ENCODE results near the gene EIF3A.

EIF3A gene

GRCh38 chr10:119049361-119049760 lies 31.3 kb downstream of the EIF3A start:
- Histone ChIP-seq H3F3A (ENCODE audit: insufficient read depth) (peaks cover 38% of the 10 kb centered on the region), H3K4me2 (ENCODE audit: low read depth, low read length, poor library complexity, severe bottlenecking) (no peak overlapping the region), H3K4me3 (ENCODE audit: insufficient read depth, low read length, poor library complexity, severe bottlenecking) (no peak overlapping the region), H4K20me1 (ENCODE audit: low read depth, low read length) (peaks cover 34% of the 10 kb centered on the region), H3K9me2 (replicated peaks; ENCODE audit: insufficient read depth, low read length) (no peaks in the 10 kb centered on the region), H3K79me2 (ENCODE audit: insufficient read depth, low read length) (peaks cover 93% of the 10 kb centered on the region), H3K27ac (ENCODE audit: low read depth, low read length) (no peak overlapping the region; the same call in 1 of the 2 replicates), H3K9me3 (ENCODE audit: insufficient read depth, low read length) (no peaks in the 10 kb centered on the region), H3K27me3 (ENCODE audit: low read length) (no peaks in the 10 kb centered on the region), H3K9ac (ENCODE audit: low read length) (no peak overlapping the region), H2AFZ (ENCODE audit: low read depth, low read length, severe bottlenecking) (no peak overlapping the region), H3K36me3 (ENCODE audit: low read length) (peaks cover 79% of the 10 kb centered on the region)
- TF ChIP-seq CTCF (IDR thresholded peaks at IDR 0.05; ENCODE audit: insufficient read depth, low read length, poor library complexity, severe bottlenecking) (no peak), EZH2phosphoT487 (conservative IDR thresholded peaks at IDR 0.05; ENCODE audit: low read length) (no peak)

GRCh38 chr10:119045561-119045960 lies 35.1 kb downstream of the EIF3A start:
- Histone ChIP-seq H3K36me3 (ENCODE audit: low read length) (peaks cover 79% of the 10 kb centered on the region), H3K4me2 (ENCODE audit: low read depth, low read length, poor library complexity, severe bottlenecking) (no peak overlapping the region), H3K9ac (ENCODE audit: low read length) (no peak overlapping the region), H4K20me1 (ENCODE audit: low read depth, low read length) (peaks cover 43% of the 10 kb centered on the region; the same call in 1 of the 2 replicates), H3K9me3 (ENCODE audit: insufficient read depth, low read length) (no peaks in the 10 kb centered on the region), H3K27ac (ENCODE audit: low read depth, low read length) (no peak overlapping the region), H3K27me3 (ENCODE audit: low read length) (no peaks in the 10 kb centered on the region), H3K9me2 (replicated peaks; ENCODE audit: insufficient read depth, low read length) (no peaks in the 10 kb centered on the region), H3K4me3 (ENCODE audit: insufficient read depth, low read length, poor library complexity, severe bottlenecking) (no peak overlapping the region), H3F3A (ENCODE audit: insufficient read depth) (peaks cover 23% of the 10 kb centered on the region), H2AFZ (ENCODE audit: low read depth, low read length, severe bottlenecking) (no peak overlapping the region), H3K79me2 (ENCODE audit: insufficient read depth, low read length) (peaks cover 91% of the 10 kb centered on the region)
- TF ChIP-seq EZH2phosphoT487 (conservative IDR thresholded peaks at IDR 0.05; ENCODE audit: low read length) (no peak), CTCF (IDR thresholded peaks at IDR 0.05; ENCODE audit: insufficient read depth, low read length, poor library complexity, severe bottlenecking) (no peak)

DNA sequence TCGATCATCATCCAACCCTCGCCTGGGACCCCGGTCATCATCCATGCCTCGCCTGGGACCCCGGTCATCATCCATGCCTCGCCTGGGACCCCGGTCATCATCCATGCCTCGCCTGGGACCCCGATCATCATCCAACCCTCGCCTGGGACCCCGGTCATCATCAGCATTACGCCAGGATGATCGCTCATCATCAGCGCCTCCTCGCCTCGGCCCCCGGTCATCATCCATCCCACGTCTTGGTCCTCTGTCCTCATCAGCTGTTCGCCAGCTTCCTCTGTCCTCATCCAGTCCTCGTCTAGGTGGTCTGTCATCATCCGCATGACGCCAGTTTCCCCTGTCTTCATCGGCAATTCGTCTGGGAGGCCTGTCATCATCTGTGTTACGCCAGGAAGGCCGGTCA lies 38.4 kb downstream of the EIF3A start:
- Histone ChIP-seq H3K79me2 (ENCODE audit: insufficient read depth, low read length) (peaks cover 85% of the 10 kb centered on the region), H3K36me3 (ENCODE audit: low read length) (peaks cover 79% of the 10 kb centered on the region), H3K27ac (ENCODE audit: low read depth, low read length) (no peak overlapping the region), H3K4me3 (ENCODE audit: insufficient read depth, low read length, poor library complexity, severe bottlenecking) (no peak overlapping the region), H3K9ac (ENCODE audit: low read length) (no peak overlapping the region), H3F3A (ENCODE audit: insufficient read depth) (peaks cover 36% of the 10 kb centered on the region), H4K20me1 (ENCODE audit: low read depth, low read length) (peaks cover 55% of the 10 kb centered on the region), H3K9me2 (replicated peaks; ENCODE audit: insufficient read depth, low read length) (no peaks in the 10 kb centered on the region), H3K4me2 (ENCODE audit: low read depth, low read length, poor library complexity, severe bottlenecking) (no peak overlapping the region), H2AFZ (ENCODE audit: low read depth, low read length, severe bottlenecking) (no peak overlapping the region), H3K27me3 (ENCODE audit: low read length) (no peaks in the 10 kb centered on the region), H3K9me3 (ENCODE audit: insufficient read depth, low read length) (no peaks in the 10 kb centered on the region)
- TF ChIP-seq EZH2phosphoT487 (conservative IDR thresholded peaks at IDR 0.05; ENCODE audit: low read length) (no peak), CTCF (IDR thresholded peaks at IDR 0.05; ENCODE audit: insufficient read depth, low read length, poor library complexity, severe bottlenecking) (no peak)
